CD4-positive, alpha-beta T cell (primary cell): ENCODE measurements around the gene FBXW11. TPM values are rescaled to one million over a fixed set of nuclear protein-coding genes. Genes with fewer than 3 reads are reported as not detected.

ENCODE experiments used
- ATAC-seq: fragments of 200-7000 bp; cut with Tn5 transposase; one replicate; pipeline ENCODE4 v1.10.0; 2022; ENCODE audit warnings: mild to moderate bottlenecking; ENCODE audit not compliant: poor library complexity
- CTCF ChIA-PET: fragments of 350-600 bp; sonication (Branson Sonifier 250); formaldehyde crosslinking; loops from one replicate; lab custom pipeline; 2021; ENCODE audit warnings: antibody characterized with exemption, inconsistent platforms; lab: Charles Lee
- POLR2A ChIA-PET: fragments of 350-600 bp; sonication (Branson Sonifier 250); formaldehyde crosslinking; loops from one replicate; lab custom pipeline; 2021; ENCODE audit warnings: antibody characterized with exemption, inconsistent platforms; lab: Charles Lee
- DNase-seq, 14 experiments: peaks; one replicate each; pipeline ENCODE4 v3.0.0-alpha.2; 2013 to 2020; ENCODE audit warnings: mixed read lengths in 2 of 14
- H3K27ac ChIP-seq, 2 donors: one replicate each; pipeline versions ENCODE4 v1.5.1 to v1.7.0; 2013; ENCODE audit warnings: low read length in 2 of 2, low read depth in 1 of 2, mild to moderate bottlenecking in 1 of 2
- H3K27me3 ChIP-seq, 2 experiments: 1 replicate in 1 of 2; 2 replicates in 1 of 2; pipeline versions ENCODE4 v1.6.1 to v1.7.0; 2013; ENCODE audit warnings: low read length in 2 of 2, control low read depth in 1 of 2, mild to moderate bottlenecking in 1 of 2, moderate library complexity in 1 of 2; ENCODE audit not compliant: insufficient read depth in 2 of 2, control insufficient read depth in 1 of 2
- H3K36me3 ChIP-seq: one replicate; pipeline ENCODE4 v1.6.1; 2013; ENCODE audit warnings: low read length, control low read depth; ENCODE audit not compliant: insufficient read depth
- H3K4me1 ChIP-seq: one replicate; pipeline ENCODE4 v1.6.1; 2013; ENCODE audit warnings: low read length, control low read depth; ENCODE audit not compliant: insufficient read depth
- H3K4me3 ChIP-seq: one replicate; pipeline ENCODE4 v1.5.1; 2013; ENCODE audit warnings: mild to moderate bottlenecking, low read length, moderate library complexity
- H3K9me3 ChIP-seq, 2 experiments: 1 replicate in 1 of 2; 2 replicates in 1 of 2; pipeline versions ENCODE4 v1.6.1 to v1.7.0; 2013; ENCODE audit warnings: low read length in 2 of 2, mild to moderate bottlenecking in 2 of 2, control low read depth in 1 of 2, moderate library complexity in 1 of 2; ENCODE audit not compliant: control insufficient read depth in 1 of 2, insufficient read depth in 1 of 2
- H3K27ac Mint-ChIP-seq: one replicate; pipeline ENCODE4 v1.8.0; 2020; ENCODE audit warnings: mixed read lengths
- H3K27me3 Mint-ChIP-seq: one replicate; pipeline ENCODE4 v1.8.0; 2021; ENCODE audit warnings: mixed read lengths
- H3K36me3 Mint-ChIP-seq: one replicate; pipeline ENCODE4 v1.8.0; 2021; ENCODE audit warnings: low read depth, mixed read lengths
- H3K4me1 Mint-ChIP-seq: one replicate; pipeline ENCODE4 v1.8.0; 2021; ENCODE audit warnings: low read depth, mixed read lengths
- H3K4me3 Mint-ChIP-seq: one replicate; pipeline ENCODE4 v1.8.0; 2020; ENCODE audit warnings: mild to moderate bottlenecking, mixed read lengths
- H3K9me3 Mint-ChIP-seq: one replicate; pipeline ENCODE4 v1.8.0; 2020; ENCODE audit warnings: mixed read lengths
- CTCF ChIP-seq: fragments of 200-600 bp; IDR thresholded peaks from one replicate; pipeline ENCODE4 v1.8.0; 2022; ENCODE audit warnings: antibody characterized with exemption, mild to moderate bottlenecking
- intact Hi-C, 2 experiments: fragments of 100-400 bp; cut with DNase I in 1 of 2; cut with micrococcal nuclease in 1 of 2; formaldehyde crosslinking; loops; one replicate each; pipeline versions ENCODE4 v1.15.1 to v1.9.0; 2023 to 2025; cut with DNase I, micrococcal nuclease
- total RNA-seq, 174 experiments: library from RNA in 2 of 174; stranded (reverse) in 2 of 174; gene quantifications; one replicate each; pipeline ENCODE4 v1.2.3 and lab custom pipeline; 2021 to 2026

Gene FBXW11
- total RNA-seq, 2 experiments from 2014 or later: 20.9 to 24.0 TPM

GRCh38 chr5:171908638-171909037, 97.8 kb downstream of the FBXW11 start:
- POLR2A ChIA-PET: interaction anchor here (1.1 kb wide), 1 partner anchor 158 kb away, joined by 5 read pairs; no protein-coding TSS in a partner anchor
- peaks cover 3% of the 10 kb centered on the region for H3K36me3 ChIP-seq
- peaks cover 28% of the 10 kb centered on the region for H3K36me3 Mint-ChIP-seq

GRCh38 chr5:171907725-171908343, 98.6 kb downstream of the FBXW11 start:
- Histone ChIP-seq H3K9me3 (no peaks in the 10 kb centered on the region), H3K27me3 (no peaks in the 10 kb centered on the region), H3K27ac (no peak overlapping the region), H3K4me3 (no peak overlapping the region), H3K4me1 (peaks cover 6% of the 10 kb centered on the region), H3K36me3 (peaks cover 3% of the 10 kb centered on the region)
- peaks cover 58% of the 10 kb centered on the region for H3K4me1 Mint-ChIP-seq
- ATAC-seq (peak; percentile 83), DNase-seq (peak in 12 of 14 experiments; percentile 8 to 73 (median 18))
- H3K27ac Mint-ChIP-seq: no peak overlapping the region
- no peaks in the 10 kb centered on the region for H3K9me3 Mint-ChIP-seq
- H3K27me3 Mint-ChIP-seq: no peaks in the 10 kb centered on the region
- ChIA-PET CTCF (interaction anchor here (2.0 kb wide), 1 partner anchor 14 kb away, joined by 4 read pairs; no protein-coding TSS in a partner anchor), POLR2A (no interaction called here)
- peaks cover 33% of the 10 kb centered on the region for H3K36me3 Mint-ChIP-seq
- H3K4me3 Mint-ChIP-seq: no peak overlapping the region
- intact Hi-C loops: loop anchor here (1.0 kb wide), 2 partner anchors 424 to 490 kb away; no protein-coding TSS in a partner anchor
- peak; percentile 82 for TF ChIP-seq CTCF

More at GRCh38 chr5:171908638-171909037, 97.8 kb downstream of the FBXW11 start:
- CTCF ChIA-PET: interaction anchor here (1.0 to 2.0 kb wide), 3 partner anchors 15 to 385 kb away, joined by 3 to 4 read pairs (median 4); no protein-coding TSS in a partner anchor
- intact Hi-C loops: no loop called here
- ATAC-seq (no peak), DNase-seq (no peak)
- Histone ChIP-seq H3K9me3 (no peaks in the 10 kb centered on the region), H3K4me3 (no peak overlapping the region), H3K4me1 (peaks cover 6% of the 10 kb centered on the region), H3K27me3 (no peaks in the 10 kb centered on the region), H3K27ac (no peak overlapping the region)
- Mint-ChIP-seq H3K4me3 (no peak overlapping the region), H3K27ac (no peak overlapping the region), H3K27me3 (no peaks in the 10 kb centered on the region), H3K4me1 (peaks cover 60% of the 10 kb centered on the region), H3K9me3 (no peaks in the 10 kb centered on the region)
- TF ChIP-seq CTCF: no peak

- H3K9me3 Mint-ChIP-seq: no peaks in the 10 kb centered on the region
- no peak overlapping the region for H3K27ac Mint-ChIP-seq
- ChIA-PET POLR2A (no interaction called here), CTCF (interaction anchor here (0.6 to 1.2 kb wide), 3 partner anchors 11 to 386 kb away, joined by 3 to 4 read pairs (median 3); no protein-coding TSS in a partner anchor)
- no peak overlapping the region for H3K4me3 Mint-ChIP-seq
- H3K36me3 Mint-ChIP-seq: peaks cover 32% of the 10 kb centered on the region
- DNase-seq (no peak), ATAC-seq (no peak)
- intact Hi-C loops: loop anchor here (1.0 kb wide), 2 partner anchors 423 to 489 kb away; no protein-coding TSS in a partner anchor
- no peak overlapping the region for H3K27ac ChIP-seq
- peaks cover 3% of the 10 kb centered on the region for H3K36me3 ChIP-seq
- TF ChIP-seq CTCF: no peak
- peaks cover 58% of the 10 kb centered on the region for H3K4me1 Mint-ChIP-seq
- no peaks in the 10 kb centered on the region for H3K9me3 ChIP-seq
- no peaks in the 10 kb centered on the region for H3K27me3 ChIP-seq
- H3K27me3 Mint-ChIP-seq: no peaks in the 10 kb centered on the region
- peaks cover 6% of the 10 kb centered on the region for H3K4me1 ChIP-seq
- no peak overlapping the region for H3K4me3 ChIP-seq
These were observed 99.5 kb downstream of the FBXW11 start for GRCh38 chr5:171906703-171907590.
